Measurements from ENCODE around the gene SMAD6. TPM values are rescaled to one million over a fixed set of nuclear protein-coding genes. Genes with fewer than 3 reads are reported as not detected.

The SMAD6 gene
- total RNA-seq, 1 experiment from 2014 or later = 6.6 TPM

DNA sequence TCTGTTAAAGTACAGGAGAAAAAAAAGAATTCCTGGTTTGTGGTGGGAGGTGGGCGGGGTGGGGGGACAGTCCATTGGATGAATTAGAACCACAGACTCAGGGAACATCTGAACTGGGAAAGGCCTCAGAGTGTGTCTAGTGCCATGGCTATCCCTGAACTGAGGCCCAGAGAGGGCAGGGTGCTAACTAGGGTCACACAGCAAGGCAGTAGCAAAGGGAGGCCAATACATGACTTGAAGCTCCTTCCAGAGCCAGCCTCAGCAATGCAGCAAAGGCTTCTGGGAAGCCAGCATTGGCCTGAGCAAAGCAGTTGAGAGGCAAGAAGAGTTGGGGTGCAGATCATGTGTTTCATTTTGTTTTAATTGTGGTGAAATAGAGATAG lies 85.4 kb downstream of the SMAD6 start:
- Histone ChIP-seq H3K36me3 (ENCODE audit: control insufficient read depth in 1 of 2, insufficient read depth in 2 of 2, low read length in 2 of 2) (no peaks in the 10 kb centered on the region), H3K4me1 (ENCODE audit: control insufficient read depth in 1 of 2, insufficient read depth in 2 of 2, low read length in 2 of 2) (peaks cover 0 to 12% of the 10 kb centered on the region in 2 experiments; a peak in 2 of 4 replicates), H3K9ac (ENCODE audit: low read length) (no peak overlapping the region), H2AFZ (ENCODE audit: low read depth, low read length, poor library complexity, severe bottlenecking) (no peak overlapping the region), H3K27ac (ENCODE audit: low read depth, low read length) (no peak overlapping the region), H3K4me2 (ENCODE audit: low read length) (no peak overlapping the region), H3K79me2 (ENCODE audit: insufficient read depth, low read length) (no peaks in the 10 kb centered on the region), H3K9me3 (ENCODE audit: control insufficient read depth in 1 of 2, insufficient read depth in 1 of 2, low read depth in 1 of 2, low read length in 2 of 2) (no peaks in the 10 kb centered on the region), H3K4me3 (replicated peaks in 1 of 2; ENCODE audit: low read depth in 1 of 2, low read length in 2 of 2) (no peak overlapping the region), H3K27me3 (ENCODE audit: insufficient read depth, low read length) (no peaks in the 10 kb centered on the region), H3K9me2 (ENCODE audit: insufficient read depth) (no peaks in the 10 kb centered on the region), H4K20me1 (ENCODE audit: insufficient read depth) (no peaks in the 10 kb centered on the region)
- ChIA-PET RAD21 (ENCODE audit: low non-redundant PET in 1 of 2, low total read pairs in 2 of 2, uncharacterized antibody in 2 of 2, unreplicated experiment in 2 of 2) (no interaction called here), CTCF (no interaction called here), POLR2A (no interaction called here)
- no peak for DNase-seq (ENCODE audit: low read depth, low spot score)
- BruUV-seq (replicated peaks) = no TSS peak
- ATAC-seq = no peak
- TF ChIP-seq EZH2phosphoT487 (IDR thresholded peaks at IDR 0.05; ENCODE audit: borderline replicate concordance) = no peak
- no peak for TF ChIP-seq EGR1 (IDR thresholded peaks at IDR 0.05; ENCODE audit: low read depth)
- TF ChIP-seq POLR2A (IDR thresholded peaks at IDR 0.05; ENCODE audit: borderline replicate concordance, extremely low read depth, insufficient read depth, insufficient read length) = no peak
- TF ChIP-seq, protein P1, sequence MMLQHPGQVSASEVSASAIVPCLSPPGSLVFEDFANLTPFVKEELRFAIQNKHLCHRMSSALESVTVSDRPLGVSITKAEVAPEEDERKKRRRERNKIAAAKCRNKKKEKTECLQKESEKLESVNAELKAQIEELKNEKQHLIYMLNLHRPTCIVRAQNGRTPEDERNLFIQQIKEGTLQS (IDR thresholded peaks at IDR 0.05) = no peak
- no peak for TF ChIP-seq EZH2 (IDR thresholded peaks at IDR 0.05)
- TF ChIP-seq TCF7L2 (IDR thresholded peaks at IDR 0.05; ENCODE audit: borderline replicate concordance, extremely low read depth, insufficient read depth, insufficient read length) = no peak
- TF ChIP-seq ZFX (IDR thresholded peaks at IDR 0.05) = no peak
- no peak for TF ChIP-seq REST (IDR thresholded peaks at IDR 0.05; ENCODE audit: low read depth)
- TF ChIP-seq YY1 (IDR thresholded peaks at IDR 0.05; ENCODE audit: extremely low read depth, insufficient replicate concordance, low read depth, low read length) = no peak
- no peak for TF ChIP-seq RAD21 (IDR thresholded peaks at IDR 0.05; ENCODE audit: low read depth)
- TF ChIP-seq FOSL1 (IDR thresholded peaks at IDR 0.05; ENCODE audit: low read depth) = no peak
- TF ChIP-seq ZBTB33 (IDR thresholded peaks at IDR 0.05; ENCODE audit: extremely low read depth, insufficient replicate concordance, low read length) = no peak
- TF ChIP-seq JUND (IDR thresholded peaks at IDR 0.05) = no peak
- intact Hi-C loops (cut with micrococcal nuclease) = no loop called here

Data from HCT116 (cell line).